ENCODE measurements around the gene NKD1. TPM values are rescaled to one million over a fixed set of nuclear protein-coding genes. Genes with fewer than 3 reads are reported as not detected.

NKD1 gene
- polyA plus RNA-seq, 1 donor, result 5.3 TPM

- Histone ChIP-seq H3K9me3 (ENCODE audit: control insufficient read depth, low read depth, low read length) (no peaks in the 10 kb centered on the region), H3K4me3 (ENCODE audit: low read length) (no peak overlapping the region)
Measured at GRCh38 chr16:50592996-50593395, 44.8 kb downstream of the NKD1 start.

GRCh38 chr16:50593410-50594150, 45.4 kb downstream of the NKD1 start:
- no peak for DNase-seq
- no CpG with 5 or more reads among the region's 9 CpGs for WGBS (ENCODE audit: insufficient coverage, low lambda C conversion rate)
- Histone ChIP-seq H3K9me3 (ENCODE audit: control insufficient read depth, low read depth, low read length) (no peaks in the 10 kb centered on the region), H3K27ac (ENCODE audit: low read length) (no peak overlapping the region), H3K4me3 (ENCODE audit: low read length) (no peak overlapping the region), H3K27me3 (ENCODE audit: control insufficient read depth, insufficient read depth, low read length) (no peaks in the 10 kb centered on the region), H3K36me3 (ENCODE audit: control insufficient read depth, insufficient read depth, low read length) (no peaks in the 10 kb centered on the region), H3K4me1 (ENCODE audit: control insufficient read depth, insufficient read depth, low read length) (no peaks in the 10 kb centered on the region)

More at GRCh38 chr16:50592996-50593395, 44.8 kb downstream of the NKD1 start:
- WGBS (ENCODE audit: insufficient coverage, low lambda C conversion rate), result no CpG with 5 or more reads among the region's 7 CpGs
- H3K27ac ChIP-seq (ENCODE audit: low read length), result no peak overlapping the region
- no peaks in the 10 kb centered on the region for H3K36me3 ChIP-seq (ENCODE audit: control insufficient read depth, insufficient read depth, low read length)
- H3K4me1 ChIP-seq (ENCODE audit: control insufficient read depth, insufficient read depth, low read length), result no peaks in the 10 kb centered on the region
- H3K27me3 ChIP-seq (ENCODE audit: control insufficient read depth, insufficient read depth, low read length), result no peaks in the 10 kb centered on the region
- DNase-seq, result no peak

GRCh38 chr16:50594308-50595260, 46.4 kb downstream of the NKD1 start:
- no peaks in the 10 kb centered on the region for H3K27me3 ChIP-seq (ENCODE audit: control insufficient read depth, insufficient read depth, low read length)
- H3K9me3 ChIP-seq (ENCODE audit: control insufficient read depth, low read depth, low read length), result no peaks in the 10 kb centered on the region
- no peaks in the 10 kb centered on the region for H3K4me1 ChIP-seq (ENCODE audit: control insufficient read depth, insufficient read depth, low read length)
- no CpG with 5 or more reads among the region's 17 CpGs for WGBS (ENCODE audit: insufficient coverage, low lambda C conversion rate)
- no peak overlapping the region for H3K27ac ChIP-seq (ENCODE audit: low read length)
- no peak for DNase-seq
- no peak overlapping the region for H3K4me3 ChIP-seq (ENCODE audit: low read length)
- peaks cover 4% of the 10 kb centered on the region for H3K36me3 ChIP-seq (ENCODE audit: control insufficient read depth, insufficient read depth, low read length)

GRCh38 chr16:50595859-50596258, 47.7 kb downstream of the NKD1 start:
- Histone ChIP-seq H3K4me3 (ENCODE audit: low read length) (no peak overlapping the region), H3K9me3 (ENCODE audit: control insufficient read depth, low read depth, low read length) (no peaks in the 10 kb centered on the region), H3K27me3 (ENCODE audit: control insufficient read depth, insufficient read depth, low read length) (no peaks in the 10 kb centered on the region), H3K27ac (ENCODE audit: low read length) (no peak overlapping the region), H3K4me1 (ENCODE audit: control insufficient read depth, insufficient read depth, low read length) (peaks cover 3% of the 10 kb centered on the region), H3K36me3 (ENCODE audit: control insufficient read depth, insufficient read depth, low read length) (peaks cover 4% of the 10 kb centered on the region)
- DNase-seq, result no peak
- WGBS (ENCODE audit: insufficient coverage, low lambda C conversion rate), result no CpG with 5 or more reads among the region's 2 CpGs

GRCh38 chr16:50596762-50597450, 48.7 kb downstream of the NKD1 start:
- no peaks in the 10 kb centered on the region for H3K27me3 ChIP-seq (ENCODE audit: control insufficient read depth, insufficient read depth, low read length)
- peaks cover 3% of the 10 kb centered on the region for H3K4me1 ChIP-seq (ENCODE audit: control insufficient read depth, insufficient read depth, low read length)
- 96% methylated on average over 8 of the region's 13 CpGs for WGBS (ENCODE audit: insufficient coverage, low lambda C conversion rate)
- no peak overlapping the region for H3K4me3 ChIP-seq (ENCODE audit: low read length)
- DNase-seq, result no peak
- no peak overlapping the region for H3K27ac ChIP-seq (ENCODE audit: low read length)
- peaks cover 4% of the 10 kb centered on the region for H3K36me3 ChIP-seq (ENCODE audit: control insufficient read depth, insufficient read depth, low read length)
- no peaks in the 10 kb centered on the region for H3K9me3 ChIP-seq (ENCODE audit: control insufficient read depth, low read depth, low read length)

GRCh38 chr16:50597563-50598255, 49.5 kb downstream of the NKD1 start:
- H3K4me1 ChIP-seq (ENCODE audit: control insufficient read depth, insufficient read depth, low read length), result peaks cover 7% of the 10 kb centered on the region
- WGBS (ENCODE audit: insufficient coverage, low lambda C conversion rate), result no CpG with 5 or more reads among the region's 17 CpGs
- no peak overlapping the region for H3K27ac ChIP-seq (ENCODE audit: low read length)

GRCh38 chr16:50598256-50598894, 50.2 kb downstream of the NKD1 start:
- Histone ChIP-seq H3K27ac (ENCODE audit: low read length) (no peak overlapping the region), H3K27me3 (ENCODE audit: control insufficient read depth, insufficient read depth, low read length) (no peaks in the 10 kb centered on the region), H3K4me1 (ENCODE audit: control insufficient read depth, insufficient read depth, low read length) (peaks cover 9% of the 10 kb centered on the region), H3K36me3 (ENCODE audit: control insufficient read depth, insufficient read depth, low read length) (peaks cover 4% of the 10 kb centered on the region), H3K9me3 (ENCODE audit: control insufficient read depth, low read depth, low read length) (no peaks in the 10 kb centered on the region), H3K4me3 (ENCODE audit: low read length) (no peak overlapping the region)
- WGBS (ENCODE audit: insufficient coverage, low lambda C conversion rate), result no CpG with 5 or more reads among the region's 15 CpGs
- DNase-seq, result no peak

More at GRCh38 chr16:50597563-50598255, 49.5 kb downstream of the NKD1 start:
- Histone ChIP-seq H3K4me3 (ENCODE audit: low read length) (no peak overlapping the region), H3K27me3 (ENCODE audit: control insufficient read depth, insufficient read depth, low read length) (no peaks in the 10 kb centered on the region), H3K9me3 (ENCODE audit: control insufficient read depth, low read depth, low read length) (no peaks in the 10 kb centered on the region), H3K36me3 (ENCODE audit: control insufficient read depth, insufficient read depth, low read length) (peaks cover 4% of the 10 kb centered on the region)
- DNase-seq, result no peak

GRCh38 chr16:50598936-50599361, 50.8 kb downstream of the NKD1 start:
- Histone ChIP-seq H3K9me3 (ENCODE audit: control insufficient read depth, low read depth, low read length) (no peaks in the 10 kb centered on the region), H3K4me1 (ENCODE audit: control insufficient read depth, insufficient read depth, low read length) (peaks cover 9% of the 10 kb centered on the region), H3K27me3 (ENCODE audit: control insufficient read depth, insufficient read depth, low read length) (no peaks in the 10 kb centered on the region), H3K4me3 (ENCODE audit: low read length) (no peak overlapping the region), H3K36me3 (ENCODE audit: control insufficient read depth, insufficient read depth, low read length) (peaks cover 4% of the 10 kb centered on the region), H3K27ac (ENCODE audit: low read length) (no peak overlapping the region)
- 90% methylated on average over 2 of the region's 8 CpGs for WGBS (ENCODE audit: insufficient coverage, low lambda C conversion rate)
- no peak for DNase-seq

- Histone ChIP-seq H3K27ac (ENCODE audit: low read length) (no peak overlapping the region), H3K4me1 (ENCODE audit: control insufficient read depth, insufficient read depth, low read length) (peaks cover 9% of the 10 kb centered on the region), H3K27me3 (ENCODE audit: control insufficient read depth, insufficient read depth, low read length) (no peaks in the 10 kb centered on the region), H3K4me3 (ENCODE audit: low read length) (no peak overlapping the region), H3K36me3 (ENCODE audit: control insufficient read depth, insufficient read depth, low read length) (peaks cover 4% of the 10 kb centered on the region), H3K9me3 (ENCODE audit: control insufficient read depth, low read depth, low read length) (no peaks in the 10 kb centered on the region)
- WGBS (ENCODE audit: insufficient coverage, low lambda C conversion rate), result no CpG with 5 or more reads among the region's 6 CpGs
- no peak for DNase-seq
Measured at GRCh38 chr16:50599494-50599893, 51.3 kb downstream of the NKD1 start.
